Stimulated activated CD4-positive, alpha-beta T cell treated with anti-CD3 and anti-CD28 coated beads, Interleukin-1b, Interleukin-23, amount 100 ng/mL, for 24 hours (primary cell): ENCODE data around the gene CLDN11.

Experiments used
- DNase-seq, 4 experiments: peaks; one replicate each; pipeline ENCODE4 v3.0.0-alpha.2; 2020; ENCODE audit warnings: low read depth in 4 of 4, low spot score in 1 of 4

CLDN11 gene

DNA sequence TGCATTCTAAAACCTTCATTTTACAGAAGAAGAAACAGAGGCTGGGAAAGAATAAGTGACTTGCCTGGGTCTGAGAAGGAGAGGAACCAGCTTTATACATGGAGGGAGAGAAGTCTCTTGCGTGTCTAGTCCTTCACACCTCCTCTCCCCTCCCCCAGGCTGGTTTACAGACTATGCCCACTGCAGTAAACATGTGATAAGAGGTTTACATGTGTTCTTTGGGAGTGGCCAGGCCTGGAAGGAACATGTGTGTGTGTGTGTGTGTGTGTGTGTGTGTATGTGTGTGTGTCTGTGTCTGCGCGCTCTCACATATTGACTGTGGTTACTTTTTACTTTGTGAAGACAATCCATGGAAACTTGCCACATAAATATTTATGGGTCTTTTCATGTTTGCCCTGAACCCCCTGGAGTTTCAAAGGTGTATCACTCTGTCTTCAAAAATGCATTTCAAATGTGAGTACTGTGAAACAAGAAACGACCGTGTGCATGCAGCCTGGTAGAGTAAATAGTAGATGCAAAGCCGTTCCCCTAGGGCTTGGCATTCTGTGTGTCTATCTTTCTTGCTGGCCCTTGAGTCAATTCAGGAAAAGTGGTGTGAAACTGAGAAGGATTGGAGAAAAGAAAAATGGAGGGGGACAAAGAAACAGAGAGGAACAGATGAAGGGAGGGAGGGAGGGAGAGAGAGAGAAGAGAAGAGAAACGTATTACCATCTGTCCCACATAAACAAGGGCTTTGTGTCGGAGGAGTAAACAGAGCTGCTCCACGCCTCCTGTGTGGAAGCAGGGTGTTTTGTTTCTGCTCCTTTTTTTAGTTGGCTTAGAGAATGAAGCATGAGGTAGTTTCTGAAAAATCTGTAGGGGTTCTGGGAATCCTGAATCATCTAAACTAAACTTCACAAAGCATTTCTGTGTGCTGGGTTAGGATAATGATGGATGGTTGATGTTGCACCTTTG is 51.7 kb downstream of the CLDN11 start:
- DNase-seq = no peak

DNA sequence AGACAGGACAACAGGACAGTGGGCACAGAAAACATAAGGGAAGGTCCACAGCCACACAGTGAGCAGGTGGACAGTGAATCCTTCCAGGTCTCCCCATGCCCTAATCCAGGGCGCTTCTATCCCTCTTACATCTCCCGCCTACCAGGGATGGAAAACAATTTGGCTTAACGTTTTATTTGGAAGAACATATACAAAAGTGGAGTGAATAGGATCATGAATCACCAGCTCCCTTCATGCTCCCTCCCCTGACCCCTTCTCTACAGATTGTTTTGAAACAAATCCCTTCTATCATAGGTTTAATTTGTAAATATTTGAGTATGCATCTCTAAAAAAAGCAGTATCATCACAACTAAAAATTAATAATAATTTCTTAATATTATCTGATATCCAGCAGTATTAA is 52.5 kb downstream of the CLDN11 start:
- DNase-seq = no peak

DNA sequence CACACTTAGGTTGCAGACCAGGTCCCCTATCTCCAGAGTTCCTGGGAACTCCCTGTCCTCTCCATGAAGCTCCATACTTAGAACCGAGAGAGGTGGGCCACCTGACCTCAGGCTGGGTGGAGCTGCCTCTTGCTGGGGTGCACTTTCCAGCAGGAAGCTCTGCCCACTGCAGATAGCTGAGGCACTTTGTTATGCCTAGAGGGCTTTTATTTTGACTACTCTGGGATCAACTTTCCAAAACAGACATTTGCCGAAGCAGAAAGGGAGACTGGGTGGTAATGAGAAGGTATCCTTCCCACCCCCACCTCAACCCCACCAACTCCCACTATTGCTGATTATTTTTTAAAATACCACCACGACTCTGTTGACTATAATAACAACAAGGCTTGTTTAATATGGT is 54.7 kb downstream of the CLDN11 start:
- DNase-seq = no peak

DNA sequence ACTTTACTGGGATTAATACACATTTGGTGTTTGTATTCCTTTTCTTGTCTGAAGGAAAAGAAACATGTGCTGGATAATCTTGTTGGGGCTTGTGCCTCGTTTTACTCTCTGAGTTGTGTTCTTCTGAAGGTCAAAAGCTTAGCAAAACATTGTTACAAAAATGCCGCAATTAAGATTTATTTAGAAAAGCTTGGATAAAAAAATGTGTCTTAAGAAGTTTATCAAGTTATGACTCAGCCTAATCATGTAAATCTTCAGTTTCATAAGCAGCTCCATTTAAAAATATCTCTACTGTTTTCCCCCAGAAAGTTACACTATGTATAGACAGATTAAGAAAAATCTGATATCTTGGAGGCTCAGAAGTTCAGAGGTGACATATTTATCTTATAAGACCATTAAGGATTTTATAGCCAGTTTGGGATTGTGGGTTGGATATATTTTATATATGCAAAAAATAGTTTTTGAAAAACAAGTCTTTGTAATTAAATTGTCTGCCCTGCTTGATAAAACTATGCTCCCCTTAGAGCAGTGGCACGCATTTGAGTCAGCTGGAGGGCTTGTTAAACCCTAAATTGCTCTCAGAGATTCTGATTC is 56.5 kb downstream of the CLDN11 start:
- no peak for DNase-seq

DNA sequence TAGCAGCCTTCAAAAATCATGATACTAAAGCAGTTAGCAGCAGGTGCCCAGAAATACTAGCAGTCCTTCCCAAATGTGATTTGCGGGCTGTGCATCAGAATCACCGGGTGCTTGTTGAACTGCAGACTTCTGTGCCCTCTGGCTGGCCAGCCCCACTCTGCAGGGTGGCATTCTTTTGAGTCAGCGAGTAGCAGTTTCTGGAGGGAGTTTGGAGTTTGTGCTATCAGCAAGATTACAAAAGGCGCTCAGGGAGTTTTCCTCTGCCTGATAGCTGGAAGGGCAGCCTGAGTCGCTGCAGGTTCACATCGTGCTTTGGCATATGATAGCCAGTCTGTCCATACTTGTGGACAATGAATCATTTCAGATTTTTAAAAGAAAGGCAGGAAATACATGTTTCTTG is 57.6 kb downstream of the CLDN11 start:
- no peak for DNase-seq

DNA sequence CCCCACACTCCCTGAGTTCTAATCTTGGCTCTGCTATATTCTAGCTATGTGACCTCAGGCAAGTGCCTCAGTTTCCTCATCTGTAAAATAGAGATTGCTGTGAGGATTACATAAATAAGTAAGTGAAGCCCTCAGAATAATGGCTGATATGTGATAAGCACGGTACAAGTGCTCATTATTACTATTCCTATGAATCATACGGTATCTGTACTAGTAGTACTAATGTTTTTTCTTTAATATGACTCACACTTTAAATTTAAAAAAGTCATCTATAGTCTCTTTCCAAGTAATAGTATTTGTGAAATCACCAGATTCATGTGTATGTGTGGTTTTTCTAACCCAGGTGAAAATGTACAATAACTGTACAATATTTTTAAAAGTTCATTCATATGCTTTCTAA is 58.7 kb downstream of the CLDN11 start:
- no peak for DNase-seq

DNA sequence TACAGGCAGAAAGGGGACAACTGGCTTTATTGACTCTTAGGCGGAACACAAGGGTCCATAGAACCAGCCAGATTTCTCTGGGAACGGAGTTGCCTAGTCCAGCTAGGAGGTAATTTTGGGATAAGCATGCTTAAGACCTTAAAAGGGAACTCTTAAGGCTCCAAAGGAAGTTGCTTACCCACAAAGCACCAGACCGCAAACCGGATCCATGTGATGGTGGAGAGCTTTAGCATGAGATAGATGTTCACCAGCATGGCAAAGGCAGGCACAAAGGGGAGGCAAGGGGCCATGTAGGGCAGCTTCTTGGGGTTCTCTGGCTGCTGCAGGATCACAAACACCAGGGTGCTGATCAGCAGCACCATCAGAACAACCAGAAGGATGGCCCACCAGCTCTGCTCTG is 61.4 kb downstream of the CLDN11 start:
- no peak for DNase-seq

DNA sequence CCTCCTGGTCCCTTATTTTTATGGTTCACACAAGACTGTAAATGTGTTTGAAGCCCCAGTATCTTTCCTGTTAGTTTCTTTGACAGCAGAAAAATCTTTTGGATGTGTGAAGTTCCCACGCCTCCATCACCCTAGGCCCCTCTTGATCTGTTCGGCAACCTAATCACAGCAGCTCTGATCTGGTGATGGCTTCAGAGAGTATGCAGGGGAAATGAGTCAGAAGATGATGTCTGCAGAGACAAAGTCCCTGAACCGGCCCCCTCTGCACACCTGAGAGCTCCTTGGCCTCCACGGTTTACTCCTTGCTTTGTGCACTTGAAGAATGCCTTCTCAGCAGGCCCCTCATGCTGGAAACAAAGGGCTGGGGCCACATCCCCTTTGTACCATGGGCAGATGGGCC is 63.5 kb downstream of the CLDN11 start:
- no peak for DNase-seq

DNA sequence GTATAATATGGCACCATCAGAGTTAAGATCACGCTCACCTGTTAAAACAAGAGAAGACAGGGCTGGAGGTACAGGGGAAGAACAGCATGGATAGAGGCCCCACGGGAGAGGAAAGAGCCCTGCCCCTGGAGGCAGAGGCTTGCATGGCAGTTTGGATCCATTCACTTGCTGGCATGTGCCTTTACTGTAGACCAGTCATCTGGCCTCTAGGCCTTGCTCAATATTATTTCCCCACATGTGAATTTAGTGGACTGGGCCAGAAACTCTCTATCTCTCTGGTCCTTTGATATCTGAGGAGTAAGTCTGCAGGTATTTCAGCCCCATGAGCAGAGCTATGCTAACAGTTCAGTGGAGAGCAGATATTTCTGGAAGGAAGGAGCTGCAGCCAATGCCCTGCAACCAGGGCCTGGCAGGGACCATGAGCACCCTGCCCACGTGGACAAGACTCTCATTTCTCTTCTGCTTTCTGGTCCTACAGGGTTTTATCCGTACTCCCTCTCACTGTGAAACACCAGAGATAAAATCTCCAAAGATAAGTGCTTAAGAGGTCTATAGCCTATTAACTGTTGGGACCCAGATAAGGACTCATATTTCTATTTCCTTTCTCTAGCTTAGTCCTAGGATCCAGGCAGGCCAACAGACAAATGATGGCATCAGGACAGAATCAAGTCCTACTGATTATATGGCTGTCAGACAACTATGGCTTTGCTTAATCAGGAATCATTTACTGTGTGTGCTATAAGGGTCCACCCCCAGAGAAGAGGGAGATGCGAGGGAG is 65.0 kb downstream of the CLDN11 start:
- no peak for DNase-seq
